ENCODE measurements around the gene LPP. TPM values are rescaled to one million over a fixed set of nuclear protein-coding genes. Genes with fewer than 3 reads are reported as not detected.

The LPP gene
- total and polyA plus RNA-seq, 2 of the 13 experiments (the other 11 are each of a cell fraction or from before 2014, with no cell fraction given): 19.2 to 29.9 TPM

- TF ChIP-seq ZBTB40 (IDR thresholded peaks at IDR 0.05): no peak
- TF ChIP-seq ZBTB40 (CRISPR knock-in tag; IDR thresholded peaks at IDR 0.05): no peak
- TF ChIP-seq MED8 (CRISPR knock-in tag; IDR thresholded peaks at IDR 0.05; ENCODE audit: insufficient replicate concordance): no peak
- TF ChIP-seq ZBTB44 (CRISPR knock-in tag; IDR thresholded peaks at IDR 0.05): no peak
- no peak for TF ChIP-seq ZNF124 (CRISPR knock-in tag; IDR thresholded peaks at IDR 0.05)
- TF ChIP-seq HIC2 (CRISPR knock-in tag; IDR thresholded peaks at IDR 0.05; ENCODE audit: low read depth): no peak
- no peak for TF ChIP-seq STAT5B (CRISPR knock-in tag; IDR thresholded peaks at IDR 0.05)
- TF ChIP-seq PREB (CRISPR knock-in tag; IDR thresholded peaks at IDR 0.05): no peak
- TF ChIP-seq ZBTB43 (CRISPR knock-in tag; conservative IDR thresholded peaks at IDR 0.05): no peak
- TF ChIP-seq SOX6 (IDR thresholded peaks at IDR 0.05): no peak
- peak; percentile 32; the same call in 1 of the 2 replicates for TF ChIP-seq SOX6 (CRISPR knock-in tag; IDR thresholded peaks at IDR 0.05)
- no peak for TF ChIP-seq CAMTA2 (CRISPR knock-in tag; IDR thresholded peaks at IDR 0.05; ENCODE audit: borderline replicate concordance)
- TF ChIP-seq ZNF558 (CRISPR knock-in tag; IDR thresholded peaks at IDR 0.05; ENCODE audit: borderline replicate concordance): no peak
- no peak for TF ChIP-seq ZBTB1 (CRISPR knock-in tag; IDR thresholded peaks at IDR 0.05; ENCODE audit: borderline replicate concordance)
- no peak for TF ChIP-seq ZNF891 (CRISPR knock-in tag; IDR thresholded peaks at IDR 0.05)
- no peak for TF ChIP-seq ARID2 (CRISPR knock-in tag; IDR thresholded peaks at IDR 0.05; ENCODE audit: borderline replicate concordance)
Observed at GRCh38 chr3:188647237-188647636, 493.3 kb downstream of the LPP start (continued).
